Sigmoid colon (tissue), 7 donors: ENCODE results near the gene ACAP2. TPM values are rescaled to one million over a fixed set of nuclear protein-coding genes. Genes with fewer than 3 reads are reported as not detected.

Experiments
- DNase-seq: peaks from one replicate; pipeline ENCODE4 v3.0.0-alpha.2; 2019
- H3K27ac ChIP-seq, 4 donors: fragments of 200-600 bp; sonication (generic); one replicate each; pipeline ENCODE4 v1.5.1; 2016 to 2019; ENCODE audit warnings: mild to moderate bottlenecking in 1 of 4
- H3K27me3 ChIP-seq, 3 donors: fragments of 200-600 bp; sonication (generic); one replicate each; pipeline ENCODE4 v1.5.1; 2019; ENCODE audit warnings: mild to moderate bottlenecking in 1 of 3
- H3K36me3 ChIP-seq, 4 donors: fragments of 200-600 bp; sonication (generic); one replicate each; pipeline ENCODE4 v1.5.1; 2016 to 2019
- H3K4me1 ChIP-seq, 4 donors: fragments of 200-600 bp; sonication (generic); one replicate each; pipeline ENCODE4 v1.5.1; 2017 to 2019
- H3K4me3 ChIP-seq, 4 donors: fragments of 200-600 bp; sonication (generic); one replicate each; pipeline ENCODE4 v1.5.1; 2017 to 2019; ENCODE audit warnings: mild to moderate bottlenecking in 2 of 4, moderate library complexity in 1 of 4
- H3K9me3 ChIP-seq, 4 donors: fragments of 200-600 bp in 3 of 4; sonication (generic) in 3 of 4; one replicate each; pipeline versions ENCODE4 v1.5.1 to v1.6.1; 2013 to 2019
- CTCF ChIP-seq, 4 experiments: fragments of 450-650 bp in 3 of 4; fragments of 200-600 bp in 1 of 4; IDR thresholded peaks; one replicate each; pipeline ENCODE4 v1.5.1; 2016 to 2019; ENCODE audit warnings: antibody characterized with exemption in 4 of 4, mild to moderate bottlenecking in 3 of 4, moderate library complexity in 2 of 4
- EP300 ChIP-seq, 4 donors: sonication (generic); formaldehyde crosslinking; IDR thresholded peaks; one replicate each; pipeline ENCODE4 v1.6.1; 2017; ENCODE audit warnings: antibody characterized with exemption in 4 of 4
- POLR2A ChIP-seq, 2 donors: fragments of 450-650 bp; IDR thresholded peaks; one replicate each; pipeline ENCODE4 v1.6.1; 2016; ENCODE audit warnings: antibody characterized with exemption in 2 of 2, mild to moderate bottlenecking in 2 of 2, moderate library complexity in 2 of 2
- POLR2AphosphoS5 ChIP-seq, 4 donors: sonication (generic); formaldehyde crosslinking; IDR thresholded peaks; one replicate each; pipeline ENCODE4 v1.6.1; 2017; ENCODE audit warnings: antibody characterized with exemption in 4 of 4
- WGBS, 2 donors: extraction: QIAGEN DNeasy Blood & Tissue Kit; methylation state at CpG; one replicate each; pipeline ENCODE4 v1.1.7; 2013; 5-methylcytosine and 5-hydroxymethylcytosine counted together
- intact Hi-C: fragments of 100-400 bp; cut with DNase I; formaldehyde crosslinking; loops from one replicate; pipeline ENCODE4 v1.15.1; 2023
- polyA plus RNA-seq, 3 donors: library from polyadenylated mRNA; stranded (reverse); fragments of 200-250 nt; gene quantifications; one replicate each; pipeline ENCODE4 v1.2.3, GENCODE V29; 2013
- total RNA-seq, 4 donors: library from RNA; depleted of rRNA; stranded (reverse); fragments of >200 nt; gene quantifications; one replicate each; pipeline ENCODE4 v1.1.0, GENCODE V29; 2016
- donor health status: healthy with polysubstance abuse.
- donor health status: Bipolar disorder and iron deficiency.
- donor health status: healthy.

Gene ACAP2
- total and polyA plus RNA-seq, 7 donors = 12.0 to 57.1 (median 28.0) TPM

DNA sequence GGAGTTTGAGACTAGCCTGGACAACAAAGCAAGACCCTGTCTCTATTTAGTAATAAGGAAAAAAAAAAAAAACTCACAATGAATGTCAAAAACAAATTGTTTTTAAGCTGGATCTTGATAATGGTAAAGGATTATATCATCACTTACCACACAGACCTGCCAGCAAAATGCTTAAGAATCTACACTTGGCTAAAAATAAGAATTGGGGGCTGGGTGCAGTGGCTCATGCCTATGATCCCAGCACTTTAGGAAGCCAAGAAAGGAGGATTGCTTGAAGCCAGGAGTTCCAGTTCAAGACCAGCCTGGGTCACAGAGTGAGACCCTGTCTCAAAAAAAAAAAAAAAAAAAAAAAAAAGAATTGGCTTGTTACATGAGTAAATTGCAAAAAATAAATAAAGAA is 31.0 kb downstream of the ACAP2 start:
- intact Hi-C loops = no loop called here
- no peak for DNase-seq
- Histone ChIP-seq H3K4me3 (no peak overlapping the region), H3K36me3 (no peaks in the 10 kb centered on the region), H3K4me1 (peaks cover 0 to 11% (median 2%) of the 10 kb centered on the region in 4 donors), H3K27ac (no peak overlapping the region), H3K27me3 (no peaks in the 10 kb centered on the region), H3K9me3 (peaks cover 0 to 3% (median 0%) of the 10 kb centered on the region in 4 donors)
- no peak for TF ChIP-seq EP300 (IDR thresholded peaks at IDR 0.05)
- TF ChIP-seq POLR2A (IDR thresholded peaks at IDR 0.05) = no peak
- no peak for TF ChIP-seq POLR2AphosphoS5 (IDR thresholded peaks at IDR 0.05)
- TF ChIP-seq CTCF (IDR thresholded peaks at IDR 0.05) = no peak

GRCh38 chr3:195410546-195410945 is 32.3 kb downstream of the ACAP2 start:
- no peaks in the 10 kb centered on the region for H3K27me3 ChIP-seq
- intact Hi-C loops = no loop called here
- H3K4me3 ChIP-seq = no peak overlapping the region
- peaks cover 0 to 3% (median 0%) of the 10 kb centered on the region in 4 donors for H3K9me3 ChIP-seq
- 95 to 97% methylated on average over 4 of the region's 4 CpGs for WGBS, 2 donors
- H3K27ac ChIP-seq = no peak overlapping the region
- no peak for DNase-seq
- no peaks in the 10 kb centered on the region for H3K36me3 ChIP-seq
- no peak for TF ChIP-seq POLR2A (IDR thresholded peaks at IDR 0.05)
- no peak for TF ChIP-seq POLR2AphosphoS5 (IDR thresholded peaks at IDR 0.05)
- TF ChIP-seq EP300 (IDR thresholded peaks at IDR 0.05) = no peak
- no peak for TF ChIP-seq CTCF (IDR thresholded peaks at IDR 0.05)
- peaks cover 0 to 11% (median 2%) of the 10 kb centered on the region in 4 donors for H3K4me1 ChIP-seq

- H3K4me1 ChIP-seq = peaks cover 0 to 20% (median 6%) of the 10 kb centered on the region in 4 donors
- intact Hi-C loops = no loop called here
- no peak overlapping the region for H3K4me3 ChIP-seq
- TF ChIP-seq CTCF (IDR thresholded peaks at IDR 0.05) (no peak), EP300 (IDR thresholded peaks at IDR 0.05) (no peak), POLR2AphosphoS5 (IDR thresholded peaks at IDR 0.05) (no peak), POLR2A (IDR thresholded peaks at IDR 0.05) (no peak)
- H3K36me3 ChIP-seq = no peaks in the 10 kb centered on the region
- no peak overlapping the region for H3K27ac ChIP-seq
- DNase-seq = no peak
- WGBS, 2 donors = 90 to 92% methylated on average over 12 of the region's 12 CpGs
- peaks cover 0 to 3% (median 0%) of the 10 kb centered on the region in 4 donors for H3K9me3 ChIP-seq
- H3K27me3 ChIP-seq = no peaks in the 10 kb centered on the region
Measured at GRCh38 chr3:195407531-195408409, 35.0 kb downstream of the ACAP2 start.

- no peak for TF ChIP-seq POLR2A (IDR thresholded peaks at IDR 0.05)
- TF ChIP-seq CTCF (IDR thresholded peaks at IDR 0.05) = no peak
- no peak for TF ChIP-seq POLR2AphosphoS5 (IDR thresholded peaks at IDR 0.05)
- TF ChIP-seq EP300 (IDR thresholded peaks at IDR 0.05) = no peak
- no peaks in the 10 kb centered on the region for H3K27me3 ChIP-seq
- H3K27ac ChIP-seq = no peak overlapping the region
- intact Hi-C loops = no loop called here
- H3K4me1 ChIP-seq = peaks cover 0 to 26% (median 3%) of the 10 kb centered on the region in 4 donors
- no peaks in the 10 kb centered on the region for H3K36me3 ChIP-seq
- H3K9me3 ChIP-seq = peaks cover 0 to 3% (median 0%) of the 10 kb centered on the region in 4 donors
- DNase-seq = no peak
- WGBS, 2 donors = 77 to 93% methylated on average over 2 of the region's 2 CpGs
- no peak overlapping the region for H3K4me3 ChIP-seq
Measured at GRCh38 chr3:195405651-195406050, 37.2 kb downstream of the ACAP2 start.
